GM21526 (cell line): ENCODE data around the gene NTMT1.
"Not testable (repeated sequence)": the region's sequence is repeated elsewhere in the genome, so short reads cannot be mapped to it uniquely, and the experiment has no call there.

Experiments used
- ATAC-seq: cut with Tn5 transposase; IDR thresholded peaks from one replicate; pipeline ENCODE4 v1.9.1; 2021; ENCODE audit warnings: moderate library complexity; ENCODE audit not compliant: unreplicated experiment, low FRiP score

Gene NTMT1, protein sequence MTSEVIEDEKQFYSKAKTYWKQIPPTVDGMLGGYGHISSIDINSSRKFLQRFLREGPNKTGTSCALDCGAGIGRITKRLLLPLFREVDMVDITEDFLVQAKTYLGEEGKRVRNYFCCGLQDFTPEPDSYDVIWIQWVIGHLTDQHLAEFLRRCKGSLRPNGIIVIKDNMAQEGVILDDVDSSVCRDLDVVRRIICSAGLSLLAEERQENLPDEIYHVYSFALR

GRCh38 chr9:129626079-129626624 lies at the start of gene NTMT1:
Gene NTMT1 (plus strand): TSS chr9:129626163. CDS start chr9:129632704, 6,541 bp downstream.
- ATAC-seq, result peak; percentile 70

GRCh38 chr9:129576546-129577543 lies 49.1 kb upstream of the NTMT1 start:
- no peak for ATAC-seq

GRCh38 chr9:129579294-129579693 lies 46.7 kb upstream of the NTMT1 start:
- ATAC-seq, result no peak

GRCh38 chr9:129580211-129580915 lies 45.6 kb upstream of the NTMT1 start:
- no peak for ATAC-seq

DNA sequence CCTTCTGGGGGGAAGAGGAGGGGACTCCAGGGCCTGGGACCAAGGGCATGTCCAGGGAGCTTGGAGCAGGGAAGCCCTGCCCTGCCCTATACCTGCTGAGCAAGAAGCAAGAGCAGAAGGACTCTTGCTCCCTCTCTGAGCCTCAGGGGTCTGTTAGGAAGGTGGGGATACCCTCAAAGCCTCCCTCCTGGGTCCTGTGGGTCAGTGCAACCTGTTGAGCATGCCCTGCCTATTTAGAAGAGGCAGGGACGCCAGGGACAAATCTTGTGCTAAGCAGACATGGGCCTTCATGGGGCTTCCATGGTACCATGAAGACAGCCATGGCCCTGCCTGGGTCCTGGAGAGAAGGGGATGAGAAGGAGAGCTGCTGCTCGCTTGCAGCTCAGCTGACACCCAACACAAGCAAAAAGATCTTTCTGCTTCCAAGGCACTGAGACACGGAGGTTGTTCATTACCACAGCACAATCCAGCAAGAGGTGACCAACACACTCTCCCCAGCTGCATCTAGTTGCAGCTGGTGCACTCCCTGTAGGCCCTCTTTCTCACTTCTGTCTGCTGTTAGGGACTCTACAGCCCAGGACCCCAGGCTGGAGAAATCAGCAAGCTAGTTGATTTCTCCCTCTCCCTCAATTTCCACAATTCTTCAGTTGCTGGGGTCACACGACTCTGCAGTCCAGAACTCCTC lies 44.3 kb upstream of the NTMT1 start:
- no peak for ATAC-seq

GRCh38 chr9:129582855-129583254 lies 43.1 kb upstream of the NTMT1 start:
- ATAC-seq, result no peak

DNA sequence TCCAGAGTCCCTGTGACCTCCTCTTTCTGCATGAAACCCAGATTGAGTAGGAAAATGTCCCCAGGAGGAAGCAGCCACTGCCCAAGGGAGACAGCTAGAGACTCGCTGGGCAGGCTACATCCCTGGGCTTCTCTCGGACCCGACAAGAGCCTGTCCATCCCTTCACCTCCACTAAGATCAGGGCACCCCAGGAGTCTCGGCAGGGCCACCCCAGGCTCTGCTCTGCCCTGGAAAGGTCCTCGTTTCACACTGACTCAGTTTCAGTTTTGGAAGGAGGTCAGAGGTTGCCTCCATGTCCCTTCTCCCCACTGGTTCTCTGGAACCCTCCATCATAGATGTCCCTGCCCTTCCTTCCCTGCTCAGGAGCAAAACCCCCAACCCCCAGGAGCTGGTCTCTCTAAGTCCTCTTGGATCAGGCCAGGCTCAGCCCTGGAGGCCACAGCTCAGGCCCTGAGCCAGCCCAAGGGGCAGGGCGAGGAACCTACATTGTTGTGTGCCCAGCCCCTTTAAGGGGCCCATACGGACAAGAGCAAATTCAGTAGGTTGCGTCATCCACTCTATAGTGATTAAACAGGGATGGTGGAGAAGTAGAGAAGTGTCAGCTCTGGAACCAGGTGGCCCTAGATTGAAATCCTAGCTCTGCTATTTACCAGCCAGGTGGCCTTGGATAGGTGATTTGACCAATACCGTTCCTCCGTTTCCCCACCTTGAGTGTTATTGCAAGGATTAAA lies 42.5 kb upstream of the NTMT1 start:
- ATAC-seq, result no peak

GRCh38 chr9:129584136-129584535 lies 41.8 kb upstream of the NTMT1 start:
- ATAC-seq, result no peak

- no peak for ATAC-seq
Observed at GRCh38 chr9:129585352-129585751, 40.6 kb upstream of the NTMT1 start.

DNA sequence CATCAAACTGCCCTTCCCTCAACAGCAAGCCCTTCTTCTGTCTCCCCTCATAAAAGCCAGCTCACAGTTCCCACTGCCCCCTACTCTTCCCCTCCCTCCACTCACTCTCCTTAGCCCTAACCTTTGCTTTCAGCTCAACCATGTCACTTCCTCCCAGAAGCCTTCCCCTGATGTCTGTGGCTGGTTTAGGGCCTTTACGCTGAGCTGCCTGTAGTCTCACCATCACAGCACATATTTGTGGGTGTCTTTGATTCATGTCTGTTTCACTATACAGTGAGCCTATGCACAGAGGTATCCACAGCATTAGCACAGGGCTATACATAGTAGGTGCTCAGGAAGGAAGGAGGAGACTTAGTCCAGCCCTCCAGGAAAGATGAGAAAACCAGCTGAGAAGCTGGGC lies 39.7 kb upstream of the NTMT1 start:
- ATAC-seq, result no peak

- no peak for ATAC-seq
Observed at GRCh38 chr9:129586685-129587084, 39.3 kb upstream of the NTMT1 start.

DNA sequence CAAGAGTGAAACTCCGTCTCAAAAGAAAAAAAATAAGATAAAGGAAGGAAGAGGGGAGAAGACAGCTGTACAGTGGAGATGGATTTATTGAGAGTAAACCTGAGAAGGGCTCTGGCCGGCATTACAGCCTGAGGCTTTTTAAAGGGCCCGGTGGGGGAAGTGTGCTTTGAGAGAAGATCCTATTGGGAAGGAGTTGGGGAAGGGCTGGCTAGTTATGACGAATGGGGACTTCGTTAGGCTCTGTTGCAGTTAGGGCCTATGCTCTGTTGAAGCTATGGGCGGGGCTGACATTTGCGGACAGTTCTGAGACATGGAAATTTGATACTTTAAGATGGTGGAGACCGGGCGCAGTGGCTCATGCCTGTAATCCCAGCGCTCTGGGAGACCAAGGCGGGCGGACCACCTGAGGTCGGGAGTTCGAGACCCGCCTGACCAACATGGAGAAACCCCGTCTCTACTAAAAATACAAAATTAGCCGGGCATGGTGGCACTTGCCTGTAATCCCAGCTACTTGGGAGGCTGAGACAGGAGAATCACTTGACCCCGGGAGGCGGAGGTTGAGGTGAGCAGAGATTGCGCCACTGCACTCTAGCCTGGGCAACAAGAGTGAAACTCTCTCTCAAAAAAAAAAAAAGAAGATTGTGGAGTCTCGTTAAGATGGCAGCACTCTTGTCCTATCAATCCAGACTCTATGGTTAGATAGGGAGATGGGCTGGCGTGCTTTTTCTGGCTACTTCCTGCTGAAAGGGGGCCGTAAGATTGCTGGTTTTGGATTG lies 38.3 kb upstream of the NTMT1 start:
- no peak for ATAC-seq

- no peak for ATAC-seq
Observed at GRCh38 chr9:129590466-129590865, 35.5 kb upstream of the NTMT1 start.

DNA sequence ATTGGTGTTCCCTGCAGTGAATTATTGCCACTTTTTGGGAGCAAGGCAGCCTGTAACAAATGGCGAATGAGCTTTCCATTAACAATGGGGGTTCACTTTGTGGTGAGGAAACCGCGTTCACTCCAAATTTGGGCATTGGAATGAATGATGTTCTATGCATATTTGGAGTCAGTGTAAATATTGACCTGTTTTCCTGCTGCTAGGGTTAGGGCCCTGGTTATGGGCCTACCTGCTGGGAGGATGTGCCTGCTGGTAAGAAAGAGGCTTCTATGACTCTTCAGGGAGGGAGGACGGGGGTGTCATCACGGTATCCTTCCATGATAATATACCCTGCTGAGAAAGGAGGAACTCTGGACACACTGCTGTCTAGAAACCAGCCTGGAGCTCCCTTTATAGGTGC lies 34.0 kb upstream of the NTMT1 start:
- ATAC-seq, result no peak

- not testable (repeated sequence) for ATAC-seq
Observed at GRCh38 chr9:129592790-129593189, 33.2 kb upstream of the NTMT1 start.

DNA sequence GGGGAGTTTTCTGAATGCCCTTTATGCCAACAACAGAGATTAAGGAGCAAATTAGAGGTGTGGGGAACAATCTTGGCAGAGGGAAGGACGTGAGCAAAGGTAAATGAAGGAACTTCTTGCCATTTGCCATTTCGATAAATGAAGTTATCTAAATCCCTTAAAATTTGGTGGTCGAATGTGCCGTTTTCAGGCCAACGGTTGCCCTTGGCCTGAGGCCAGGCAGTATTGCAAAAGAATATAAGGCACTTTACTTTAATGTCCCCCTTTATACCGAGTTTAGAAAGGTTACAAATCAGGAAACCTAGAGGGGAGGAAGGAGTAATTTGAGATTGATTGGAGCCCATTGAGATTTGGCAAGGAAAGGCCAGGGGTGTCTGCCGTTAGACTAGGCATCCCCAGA lies 31.3 kb upstream of the NTMT1 start:
- ATAC-seq, result no peak

GRCh38 chr9:129595311-129595741 lies 30.6 kb upstream of the NTMT1 start:
- ATAC-seq, result no peak

DNA sequence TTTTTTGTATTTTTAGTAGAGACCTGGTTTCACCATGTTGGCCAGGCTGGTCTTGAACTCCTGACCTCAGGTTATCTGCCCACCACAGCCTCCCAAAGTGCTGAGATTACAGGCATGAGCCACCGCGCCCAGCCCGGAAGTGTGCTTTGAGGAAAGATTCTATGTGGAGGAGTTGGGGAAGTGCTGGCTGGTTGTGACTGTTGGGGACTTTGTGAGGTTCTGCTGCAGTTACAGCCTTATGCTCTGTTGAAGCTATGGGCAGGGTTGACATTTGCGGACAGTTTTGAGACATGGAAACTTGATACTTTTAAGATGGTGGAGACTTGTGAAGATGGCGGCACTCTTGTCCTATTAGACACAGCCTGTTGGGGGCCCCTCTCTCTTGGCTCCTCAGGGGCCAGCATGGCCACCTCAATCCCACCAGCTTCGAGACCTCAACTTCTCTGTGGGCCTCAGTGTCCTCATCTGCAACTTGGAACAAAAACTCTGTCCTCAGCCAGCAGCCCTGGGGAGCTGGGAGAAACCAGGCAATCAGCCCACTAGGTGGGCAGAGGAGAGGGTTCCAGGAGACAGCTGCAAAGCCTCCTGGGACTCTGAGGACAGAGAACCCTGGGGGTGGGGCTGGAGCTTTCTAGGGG lies 29.9 kb upstream of the NTMT1 start:
- no peak for ATAC-seq
